ENCODE data around the gene DNAL4. TPM values are rescaled to one million over a fixed set of nuclear protein-coding genes. Genes with fewer than 3 reads are reported as not detected.

Gene DNAL4
- total and polyA plus RNA-seq, 2 of the 4 experiments (the other 2 are of a cell fraction), result 6.1 to 12.1 TPM

DNA sequence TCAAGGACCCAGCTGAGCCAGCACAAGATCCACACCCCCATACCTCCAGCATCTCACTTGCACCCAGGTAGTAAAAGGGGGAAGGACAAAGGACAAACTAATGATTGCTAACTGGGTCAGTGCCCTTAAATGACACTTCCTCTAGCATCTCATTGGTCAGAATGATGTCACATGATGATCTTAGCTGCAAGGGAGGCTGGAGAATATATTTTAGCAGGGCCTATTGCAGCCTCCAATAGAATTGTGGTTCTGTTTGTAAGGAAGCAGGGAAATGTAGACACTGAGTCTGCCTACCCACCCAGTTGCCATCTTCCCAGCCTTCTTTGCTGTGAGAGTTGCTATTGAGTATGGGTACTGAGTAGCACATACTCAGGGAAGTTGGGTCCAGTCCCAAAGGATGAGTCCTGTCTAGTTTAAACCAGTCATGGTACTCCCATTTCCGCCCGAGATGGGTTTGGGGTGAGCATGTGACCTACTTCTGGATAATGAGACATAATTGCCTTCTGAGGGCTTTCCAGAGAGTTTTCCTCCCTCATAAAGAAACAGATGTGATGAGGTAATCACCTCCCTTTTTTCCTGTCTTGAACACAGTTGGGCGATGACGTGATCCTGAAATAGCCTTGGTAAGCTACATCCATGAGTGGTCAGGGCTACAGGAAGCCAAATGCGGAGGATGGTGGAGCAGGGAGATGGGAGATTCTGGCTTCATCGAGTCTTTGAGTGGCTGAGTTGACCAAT, 5.5 kb upstream of the DNAL4 start (continued):
- no peak for TF ChIP-seq SMC3 (IDR thresholded peaks at IDR 0.05; ENCODE audit: low read depth, low read length)
- TF ChIP-seq FOS (IDR thresholded peaks at IDR 0.05; ENCODE audit: low read depth, low read length), result no peak
- no peak for TF ChIP-seq MXI1 (IDR thresholded peaks at IDR 0.05; ENCODE audit: borderline replicate concordance, low read depth, low read length)
- TF ChIP-seq MAZ (IDR thresholded peaks at IDR 0.05; ENCODE audit: borderline replicate concordance, low read depth, low read length), result no peak

GRCh38 chr22:38798496-38798895, 4.6 kb upstream of the DNAL4 start:
- Histone ChIP-seq H3K79me1 (ENCODE audit: low read depth in 1 of 2, low read length in 2 of 2) (peaks cover under 1 to 3% of the 10 kb centered on the region in 2 experiments; a peak in 3 of 4 replicates), H3K4me1 (ENCODE audit: control insufficient read depth, insufficient read depth, low read length) (peaks cover 2% of the 10 kb centered on the region; the same call in 1 of the 2 replicates), H3K9me3 (ENCODE audit: control insufficient read depth, insufficient read depth, low read length) (peaks cover 4% of the 10 kb centered on the region; the same call in 1 of the 2 replicates), H2AK5ac (ENCODE audit: low read depth, low read length) (no peak overlapping the region), H3K4ac (ENCODE audit: low read depth, low read length) (no peak overlapping the region), H3K14ac (replicated peaks; ENCODE audit: low read depth, low read length) (no peak overlapping the region), H3K56ac (ENCODE audit: extremely low read depth, insufficient read depth, low read length) (no peak overlapping the region), H3K27ac (ENCODE audit: insufficient read depth, low read length) (no peak overlapping the region), H2BK15ac (ENCODE audit: low read depth, low read length) (no peak overlapping the region), H4K8ac (ENCODE audit: low read depth in 2 of 2, low read length in 2 of 2) (no peak overlapping the region), H3K9ac (ENCODE audit: low read depth, low read length) (no peak overlapping the region), H3K4me3 (ENCODE audit: insufficient read depth, low read depth, low read length) (no peak overlapping the region), H2BK120ac (ENCODE audit: low read depth, low read length) (no peak overlapping the region), H4K20me1 (ENCODE audit: insufficient read depth, low read length) (no peaks in the 10 kb centered on the region), H3K9me1 (ENCODE audit: insufficient read depth, low read length) (peaks cover under 1% of the 10 kb centered on the region; the same call in 1 of the 2 replicates), H4K91ac (ENCODE audit: insufficient read depth, low read depth, low read length) (no peak overlapping the region), H3K4me2 (ENCODE audit: low read depth, low read length) (no peak overlapping the region), H3K27me3 (ENCODE audit: control insufficient read depth, insufficient read depth, low read length) (peaks cover 10% of the 10 kb centered on the region), H3K36me3 (ENCODE audit: control insufficient read depth, insufficient read depth, low read length) (no peaks in the 10 kb centered on the region), H2AFZ (replicated peaks; ENCODE audit: low read length, poor library complexity) (no peak overlapping the region), H3K18ac (ENCODE audit: low read depth, low read length) (no peak overlapping the region), H3K23ac (ENCODE audit: low read depth, low read length) (no peak overlapping the region; the same call in 1 of the 2 replicates), H4K5ac (ENCODE audit: low read depth, low read length) (no peak overlapping the region), H2AK9ac (replicated peaks; ENCODE audit: low read depth, low read length, poor library complexity) (no peak overlapping the region), H2BK5ac (ENCODE audit: low read depth, low read length, poor library complexity, severe bottlenecking) (no peak overlapping the region), H2BK20ac (ENCODE audit: low read depth, low read length) (no peak overlapping the region)
- TF ChIP-seq NFE2L2 (IDR thresholded peaks at IDR 0.05; ENCODE audit: low read depth, low read length) (no peak), USF2 (IDR thresholded peaks at IDR 0.05; ENCODE audit: low read depth, low read length) (no peak), CHD1 (IDR thresholded peaks at IDR 0.05; ENCODE audit: low read depth, low read length) (no peak)
- TF ChIP-seq, protein P1, sequence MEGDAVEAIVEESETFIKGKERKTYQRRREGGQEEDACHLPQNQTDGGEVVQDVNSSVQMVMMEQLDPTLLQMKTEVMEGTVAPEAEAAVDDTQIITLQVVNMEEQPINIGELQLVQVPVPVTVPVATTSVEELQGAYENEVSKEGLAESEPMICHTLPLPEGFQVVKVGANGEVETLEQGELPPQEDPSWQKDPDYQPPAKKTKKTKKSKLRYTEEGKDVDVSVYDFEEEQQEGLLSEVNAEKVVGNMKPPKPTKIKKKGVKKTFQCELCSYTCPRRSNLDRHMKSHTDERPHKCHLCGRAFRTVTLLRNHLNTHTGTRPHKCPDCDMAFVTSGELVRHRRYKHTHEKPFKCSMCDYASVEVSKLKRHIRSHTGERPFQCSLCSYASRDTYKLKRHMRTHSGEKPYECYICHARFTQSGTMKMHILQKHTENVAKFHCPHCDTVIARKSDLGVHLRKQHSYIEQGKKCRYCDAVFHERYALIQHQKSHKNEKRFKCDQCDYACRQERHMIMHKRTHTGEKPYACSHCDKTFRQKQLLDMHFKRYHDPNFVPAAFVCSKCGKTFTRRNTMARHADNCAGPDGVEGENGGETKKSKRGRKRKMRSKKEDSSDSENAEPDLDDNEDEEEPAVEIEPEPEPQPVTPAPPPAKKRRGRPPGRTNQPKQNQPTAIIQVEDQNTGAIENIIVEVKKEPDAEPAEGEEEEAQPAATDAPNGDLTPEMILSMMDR (conservative IDR thresholded peaks at IDR 0.05; ENCODE audit: low read depth, low read length), result no peak
- in situ Hi-C loops (cut with MboI; ENCODE audit: low sequenced_read_pairs), result no loop called here
- 48% methylated on average over 3 of the region's 5 CpGs; no CpG with 5 or more reads in 1 of the 2 experiments for WGBS, 2 experiments (ENCODE audit: extremely low coverage in 2 of 2, insufficient read length in 1 of 2)
- no TSS peak for BruUV-seq (replicated peaks)
- intact Hi-C loops (cut with micrococcal nuclease), result no loop called here
- CTCF ChIA-PET, result no interaction called here
- POLR2A ChIA-PET (ENCODE audit: unreplicated experiment), result no interaction called here
- ATAC-seq (ENCODE audit: low read depth) (no peak), DNase-seq (no peak)
- dilution Hi-C loops (cut with HindIII; ENCODE audit: low sequenced_read_pairs, unreplicated experiment), result no loop called here
